HG03520 (cell line): Measurements from ENCODE around the gene GLOD4.

Experiments
- ATAC-seq: cut with Tn5 transposase; IDR thresholded peaks from one replicate; pipeline ENCODE4 v1.9.1; 2021; ENCODE audit warnings: mild to moderate bottlenecking, moderate library complexity; ENCODE audit not compliant: unreplicated experiment

GLOD4 gene

GRCh38 chr17:745406-745805 lies 36.7 kb downstream of the GLOD4 start:
- ATAC-seq: no peak

GRCh38 chr17:744937-745336 lies 37.1 kb downstream of the GLOD4 start:
- ATAC-seq: no peak

DNA sequence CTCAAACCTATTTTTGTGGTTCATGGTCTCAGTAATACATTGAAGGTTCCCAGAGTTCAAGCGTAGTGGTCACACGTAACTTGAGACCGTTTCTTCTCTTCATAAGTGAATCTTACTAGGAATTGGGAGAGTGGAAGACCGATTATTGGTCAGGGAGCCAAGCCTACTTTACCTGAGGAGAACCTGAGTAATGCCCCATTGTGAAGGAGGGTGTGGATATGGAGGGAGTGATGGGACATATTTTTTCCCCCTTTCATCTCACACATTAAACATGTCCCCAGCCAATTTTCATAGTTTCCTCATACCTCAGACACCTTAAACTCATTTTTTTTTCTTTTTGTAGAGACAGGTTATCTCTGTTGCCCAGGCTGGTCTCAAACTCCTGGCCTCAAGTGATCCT lies 38.9 kb downstream of the GLOD4 start:
- ATAC-seq: no peak

- no peak for ATAC-seq
Measured at GRCh38 chr17:742147-742793, 39.8 kb downstream of the GLOD4 start.

- peak; percentile 43 for ATAC-seq
Measured at GRCh38 chr17:740240-741017, 41.7 kb downstream of the GLOD4 start.

- no peak for ATAC-seq
Measured at GRCh38 chr17:737561-738113, 44.4 kb downstream of the GLOD4 start.

DNA sequence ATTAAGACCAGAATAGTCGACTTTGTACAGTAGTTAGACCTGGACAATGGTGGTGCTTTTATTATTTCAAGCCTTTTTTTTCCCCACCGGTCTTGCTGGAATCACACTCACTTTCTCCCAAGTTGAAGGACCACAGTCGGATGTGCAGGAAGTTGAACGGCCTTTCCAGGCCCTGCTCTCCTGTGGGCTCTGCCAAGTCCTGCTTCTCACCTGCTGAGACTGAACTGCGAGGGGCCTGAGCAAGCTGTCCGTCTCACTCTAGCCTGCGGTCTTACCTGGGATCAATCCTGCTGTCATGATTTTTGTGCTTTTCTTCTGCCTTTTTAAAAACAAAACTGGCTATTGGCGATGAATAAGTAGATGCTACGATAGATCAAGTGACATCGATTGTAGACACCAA lies 48.3 kb downstream of the GLOD4 start:
- ATAC-seq: no peak

DNA sequence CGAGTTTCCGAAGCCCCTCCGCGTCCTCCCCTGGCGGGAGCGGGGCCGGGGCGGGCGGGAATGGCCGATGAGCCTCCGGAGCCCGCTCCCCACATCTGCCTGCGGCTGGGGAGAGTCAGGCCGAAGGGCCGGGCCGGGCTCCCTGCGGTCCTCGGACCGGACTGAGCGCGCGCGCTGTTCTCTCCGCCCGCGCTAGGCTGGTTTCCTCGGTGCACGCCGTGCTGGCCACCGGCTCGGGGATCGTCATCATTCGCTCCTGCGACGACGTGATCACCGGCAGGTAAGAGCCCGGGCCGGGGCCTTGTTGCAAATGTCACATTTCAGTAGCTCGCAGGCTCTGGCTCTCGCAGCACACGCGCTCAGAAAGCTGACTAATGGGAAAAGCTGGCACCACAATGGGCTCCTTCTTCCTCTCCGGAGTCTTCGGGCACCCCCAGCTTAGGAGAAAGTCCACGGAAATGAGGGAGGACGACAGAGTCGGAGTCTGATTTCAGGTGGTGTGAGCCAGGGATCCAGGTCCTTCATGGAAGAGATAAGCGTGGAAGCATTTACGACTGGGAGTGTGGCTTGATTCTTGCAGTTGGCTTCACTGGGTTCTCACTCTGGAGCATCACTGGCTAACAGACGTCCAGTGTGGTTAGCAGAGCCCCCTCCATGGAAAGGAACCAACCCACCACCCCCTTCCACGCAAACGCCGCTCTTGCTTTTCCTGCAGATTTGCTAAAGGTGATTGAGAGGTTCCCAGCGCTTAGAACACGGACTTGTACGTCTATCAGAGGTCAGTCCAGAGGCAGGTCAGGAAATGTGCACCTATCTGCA lies 49.0 kb downstream of the GLOD4 start:
- ATAC-seq: peak; percentile 37

- peak; percentile 50 for ATAC-seq
Measured at GRCh38 chr17:732067-732901, 49.8 kb downstream of the GLOD4 start, which contains the start of gene TLCD3A. Gene TLCD3A (plus strand): TSS chr17:732596. CDS start chr17:732648, 52 bp downstream.

DNA sequence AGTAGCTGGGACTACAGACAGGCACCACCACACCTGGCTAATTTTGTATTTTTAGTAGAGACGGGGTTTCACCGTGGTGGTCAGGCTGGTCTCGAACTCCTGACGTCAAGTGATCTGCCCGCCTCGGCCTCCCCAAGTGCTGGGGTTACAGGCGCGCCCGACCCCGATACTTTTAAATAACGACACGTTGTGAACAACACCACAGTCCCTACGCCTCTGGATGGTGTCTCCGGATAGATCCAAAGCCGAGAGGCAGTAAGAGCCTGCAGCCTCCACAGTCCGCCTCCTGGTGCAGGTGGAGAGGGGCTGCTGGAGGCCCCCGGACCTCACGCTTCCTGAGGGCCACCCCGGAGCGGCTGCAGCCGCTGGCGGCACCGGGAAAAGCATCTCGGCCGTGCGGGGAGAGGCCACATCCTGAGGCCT lies 50.4 kb downstream of the GLOD4 start:
- no peak for ATAC-seq

DNA sequence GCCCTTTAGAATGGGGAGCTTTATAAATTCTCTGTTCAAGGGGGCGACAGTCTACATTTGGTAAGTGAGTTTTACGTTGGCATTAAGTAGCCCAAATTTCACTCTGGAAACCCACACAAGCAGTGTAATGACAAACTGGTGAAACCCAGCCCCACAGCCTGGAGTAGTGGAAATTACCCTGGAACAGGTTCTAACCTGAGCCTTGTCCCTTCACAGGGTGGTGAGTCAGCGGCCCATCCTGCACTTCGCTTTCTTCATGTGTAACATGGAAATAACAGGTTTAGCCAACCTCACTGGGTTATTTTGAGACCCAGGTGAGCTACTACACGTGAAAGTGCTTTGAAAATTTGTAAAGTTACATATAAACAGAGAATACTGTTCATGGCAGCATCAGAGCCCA lies 53.2 kb downstream of the GLOD4 start:
- ATAC-seq: no peak

- no peak for ATAC-seq
Measured at GRCh38 chr17:726271-726919, 55.7 kb downstream of the GLOD4 start.

DNA sequence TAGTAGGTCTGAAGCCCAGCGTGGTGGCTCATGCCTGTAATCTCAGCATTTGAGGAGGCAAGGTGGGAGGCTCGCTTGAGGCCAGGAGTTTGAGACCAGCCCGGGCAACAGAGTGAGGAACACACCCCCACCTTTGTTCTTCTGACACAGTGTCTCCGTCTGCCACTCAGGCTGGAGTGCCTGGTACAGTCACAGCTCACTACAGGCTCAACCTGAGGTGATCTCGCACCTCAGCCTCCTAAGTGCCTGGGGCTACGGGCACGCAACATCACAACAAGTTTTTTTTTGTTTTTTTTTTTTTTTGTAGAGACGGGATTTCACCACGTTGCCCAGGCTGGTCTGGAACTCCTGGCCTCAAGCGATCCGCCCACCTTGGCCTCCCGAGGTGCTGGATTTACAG lies 56.3 kb downstream of the GLOD4 start:
- ATAC-seq: no peak

DNA sequence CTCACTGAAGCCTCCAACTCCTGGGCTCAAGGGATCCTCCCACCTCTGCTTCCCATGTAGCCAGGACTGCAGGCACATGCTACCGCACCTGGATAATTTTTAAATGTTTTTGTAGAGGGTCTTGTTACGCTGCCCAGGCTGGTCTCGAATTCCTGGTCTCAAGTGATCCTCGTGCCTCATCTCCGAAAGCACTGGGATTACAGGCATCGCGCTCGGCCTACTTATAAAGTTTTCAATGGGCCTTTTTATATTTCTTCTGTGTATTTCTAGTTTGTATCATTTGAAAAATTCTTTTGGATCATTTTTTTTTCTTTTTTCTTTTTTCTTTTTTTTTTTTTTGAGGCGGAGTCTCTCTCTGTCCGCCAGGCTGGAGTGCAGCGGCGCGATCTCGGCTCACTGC lies 57.0 kb downstream of the GLOD4 start:
- ATAC-seq: no peak

GRCh38 chr17:721540-721937 lies 60.5 kb downstream of the GLOD4 start:
- no peak for ATAC-seq

GRCh38 chr17:720706-721539 lies 61.2 kb downstream of the GLOD4 start:
- no peak for ATAC-seq

DNA sequence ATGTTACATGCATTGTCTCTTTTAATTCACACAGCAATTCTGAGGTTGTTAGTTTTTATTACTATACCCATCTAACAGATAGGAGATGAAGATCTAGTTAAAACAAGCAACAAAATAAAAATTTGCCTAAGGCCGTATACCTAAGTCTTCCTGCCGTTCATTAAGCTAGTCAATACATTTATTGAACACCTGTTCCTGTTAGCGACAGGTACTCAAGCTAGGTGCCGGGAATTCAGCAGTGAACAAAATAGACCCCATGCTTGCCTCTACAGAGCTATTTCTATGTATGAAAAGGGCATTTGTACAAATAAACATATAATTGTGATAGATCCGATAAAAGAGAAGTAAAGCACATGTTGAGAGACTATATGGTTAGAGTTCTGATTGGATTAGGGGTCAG lies 64.0 kb downstream of the GLOD4 start:
- ATAC-seq: no peak
